WERI-Rb-1 (cell line): ENCODE data around the gene HEG1.

ENCODE experiments used
- DNase-seq: peaks from one replicate; pipeline ENCODE4 v3.0.0-alpha.2; 2020
- H3K27ac ChIP-seq: fragments of 250-450 bp; sonication (Bioruptor Pico); 2 replicates; pipeline ENCODE4 v1.5.1; 2020; ENCODE audit warnings: mild to moderate bottlenecking, moderate library complexity
- H3K27me3 ChIP-seq: fragments of 250-450 bp; sonication (Bioruptor Pico); 2 replicates; pipeline ENCODE4 v1.5.1; 2021; ENCODE audit warnings: mild to moderate bottlenecking, low read depth, moderate library complexity; ENCODE audit not compliant: insufficient read depth, severe bottlenecking
- H3K36me3 ChIP-seq: fragments of 250-450 bp; sonication (Bioruptor Pico); 2 replicates; pipeline ENCODE4 v1.5.1; 2020; ENCODE audit warnings: mild to moderate bottlenecking, moderate library complexity
- H3K4me3 ChIP-seq: 2 replicates; pipeline ENCODE4 v1.5.1; 2011; ENCODE audit warnings: low read depth, mild to moderate bottlenecking, control low read depth, low read length
- H3K9me3 ChIP-seq: fragments of 250-450 bp; sonication (Bioruptor Pico); 2 replicates; pipeline ENCODE4 v1.5.1; 2021; ENCODE audit warnings: mild to moderate bottlenecking, moderate library complexity; ENCODE audit not compliant: severe bottlenecking
- TF ChIP-seq, protein P1 (sequence below): IDR thresholded peaks from 2 replicates; pipeline ENCODE4 v1.5.1; 2011; ENCODE audit warnings: low read depth, mild to moderate bottlenecking, control low read depth, inconsistent platforms, low read length

Gene HEG1

DNA sequence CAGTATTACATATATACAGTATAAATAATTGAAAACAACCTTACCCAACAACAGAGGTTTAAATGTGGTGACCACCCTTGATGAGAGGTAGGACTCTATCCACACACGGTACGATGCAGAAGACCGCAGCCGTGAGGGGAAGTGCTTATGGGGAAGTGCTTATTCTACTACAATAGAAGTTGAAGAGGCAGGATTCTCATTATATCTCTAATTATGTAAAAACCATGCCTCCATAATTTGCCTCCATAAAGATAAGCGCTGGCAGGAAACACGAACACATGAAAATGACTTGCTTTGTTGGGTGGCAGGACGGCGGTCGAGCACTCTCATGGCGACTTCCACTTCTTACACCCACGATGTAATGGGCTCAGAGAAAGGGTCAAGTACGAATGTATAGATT lies 114.0 kb downstream of the HEG1 start:
- Histone ChIP-seq H3K4me3 (no peak overlapping the region), H3K9me3 (no peaks in the 10 kb centered on the region), H3K36me3 (no peaks in the 10 kb centered on the region), H3K27ac (no peak overlapping the region), H3K27me3 (no peaks in the 10 kb centered on the region)
- no peak for DNase-seq
- TF ChIP-seq, protein P1, sequence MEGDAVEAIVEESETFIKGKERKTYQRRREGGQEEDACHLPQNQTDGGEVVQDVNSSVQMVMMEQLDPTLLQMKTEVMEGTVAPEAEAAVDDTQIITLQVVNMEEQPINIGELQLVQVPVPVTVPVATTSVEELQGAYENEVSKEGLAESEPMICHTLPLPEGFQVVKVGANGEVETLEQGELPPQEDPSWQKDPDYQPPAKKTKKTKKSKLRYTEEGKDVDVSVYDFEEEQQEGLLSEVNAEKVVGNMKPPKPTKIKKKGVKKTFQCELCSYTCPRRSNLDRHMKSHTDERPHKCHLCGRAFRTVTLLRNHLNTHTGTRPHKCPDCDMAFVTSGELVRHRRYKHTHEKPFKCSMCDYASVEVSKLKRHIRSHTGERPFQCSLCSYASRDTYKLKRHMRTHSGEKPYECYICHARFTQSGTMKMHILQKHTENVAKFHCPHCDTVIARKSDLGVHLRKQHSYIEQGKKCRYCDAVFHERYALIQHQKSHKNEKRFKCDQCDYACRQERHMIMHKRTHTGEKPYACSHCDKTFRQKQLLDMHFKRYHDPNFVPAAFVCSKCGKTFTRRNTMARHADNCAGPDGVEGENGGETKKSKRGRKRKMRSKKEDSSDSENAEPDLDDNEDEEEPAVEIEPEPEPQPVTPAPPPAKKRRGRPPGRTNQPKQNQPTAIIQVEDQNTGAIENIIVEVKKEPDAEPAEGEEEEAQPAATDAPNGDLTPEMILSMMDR: no peak

DNA sequence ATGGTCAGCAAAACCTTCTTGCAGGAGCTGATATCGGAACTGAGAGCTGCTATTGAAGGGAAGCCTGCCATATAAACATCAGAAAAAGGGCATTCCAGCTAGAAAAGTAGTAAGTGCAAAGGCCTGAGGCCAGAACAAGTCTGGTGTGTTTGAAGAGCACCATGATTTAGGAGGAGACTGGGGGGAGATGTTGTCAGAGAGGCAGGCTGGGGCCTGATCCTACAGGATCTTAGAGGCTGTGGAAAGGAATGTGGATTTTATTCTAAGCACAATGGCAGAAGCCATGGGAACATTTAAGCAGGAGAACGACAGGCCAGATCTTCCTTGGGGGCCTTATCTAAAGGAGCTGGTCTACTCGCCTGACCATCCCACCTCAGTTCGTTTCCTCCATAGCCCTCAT lies 116.1 kb downstream of the HEG1 start:
- H3K27me3 ChIP-seq: no peaks in the 10 kb centered on the region
- no peak for DNase-seq
- TF ChIP-seq, protein P1: no peak
- no peak overlapping the region for H3K4me3 ChIP-seq
- H3K27ac ChIP-seq: no peak overlapping the region
- H3K36me3 ChIP-seq: no peaks in the 10 kb centered on the region
- no peaks in the 10 kb centered on the region for H3K9me3 ChIP-seq

DNA sequence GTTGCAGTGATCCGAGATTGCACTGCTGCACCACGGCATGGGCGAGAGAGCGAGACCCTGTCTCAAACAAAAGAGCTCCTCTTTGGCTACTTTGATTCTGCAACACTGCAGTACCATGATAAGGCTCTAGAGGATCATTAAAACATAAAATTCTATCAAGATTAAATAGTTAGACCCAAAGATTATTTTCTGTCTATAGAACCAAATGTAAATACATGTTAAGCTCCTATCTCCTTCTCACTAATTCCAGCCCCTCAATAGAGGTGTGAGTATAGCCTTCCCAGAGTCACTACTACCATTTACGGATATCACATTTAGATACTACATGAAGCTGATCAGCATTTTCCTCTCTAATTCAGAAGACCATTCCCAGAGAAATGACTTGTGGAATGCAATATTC lies 116.9 kb downstream of the HEG1 start:
- H3K36me3 ChIP-seq: no peaks in the 10 kb centered on the region
- DNase-seq: no peak
- no peaks in the 10 kb centered on the region for H3K27me3 ChIP-seq
- no peaks in the 10 kb centered on the region for H3K9me3 ChIP-seq
- H3K27ac ChIP-seq: no peak overlapping the region
- no peak overlapping the region for H3K4me3 ChIP-seq
- TF ChIP-seq, protein P1: no peak

DNA sequence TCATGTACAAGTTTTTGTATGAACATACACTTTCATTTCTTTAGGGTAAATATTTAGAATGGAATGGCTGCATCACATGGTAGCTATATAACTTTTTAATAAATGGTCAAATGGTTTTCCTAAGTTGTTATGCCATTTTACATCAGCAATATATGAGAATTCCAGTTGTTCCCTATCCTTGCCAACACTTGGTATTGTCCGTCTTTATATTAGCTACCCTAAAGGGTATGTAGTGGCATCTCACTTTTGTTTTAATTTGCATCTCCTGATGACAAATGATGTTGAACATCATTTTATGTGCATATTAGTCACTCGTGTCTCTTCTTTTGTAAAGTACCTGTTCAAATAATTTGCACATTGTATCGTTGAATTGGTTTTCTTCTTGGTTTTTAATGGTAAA lies 118.7 kb downstream of the HEG1 start:
- no peak overlapping the region for H3K4me3 ChIP-seq
- no peak for DNase-seq
- no peaks in the 10 kb centered on the region for H3K36me3 ChIP-seq
- H3K27me3 ChIP-seq: no peaks in the 10 kb centered on the region
- H3K9me3 ChIP-seq: no peaks in the 10 kb centered on the region
- H3K27ac ChIP-seq: no peak overlapping the region
- TF ChIP-seq, protein P1: no peak

DNA sequence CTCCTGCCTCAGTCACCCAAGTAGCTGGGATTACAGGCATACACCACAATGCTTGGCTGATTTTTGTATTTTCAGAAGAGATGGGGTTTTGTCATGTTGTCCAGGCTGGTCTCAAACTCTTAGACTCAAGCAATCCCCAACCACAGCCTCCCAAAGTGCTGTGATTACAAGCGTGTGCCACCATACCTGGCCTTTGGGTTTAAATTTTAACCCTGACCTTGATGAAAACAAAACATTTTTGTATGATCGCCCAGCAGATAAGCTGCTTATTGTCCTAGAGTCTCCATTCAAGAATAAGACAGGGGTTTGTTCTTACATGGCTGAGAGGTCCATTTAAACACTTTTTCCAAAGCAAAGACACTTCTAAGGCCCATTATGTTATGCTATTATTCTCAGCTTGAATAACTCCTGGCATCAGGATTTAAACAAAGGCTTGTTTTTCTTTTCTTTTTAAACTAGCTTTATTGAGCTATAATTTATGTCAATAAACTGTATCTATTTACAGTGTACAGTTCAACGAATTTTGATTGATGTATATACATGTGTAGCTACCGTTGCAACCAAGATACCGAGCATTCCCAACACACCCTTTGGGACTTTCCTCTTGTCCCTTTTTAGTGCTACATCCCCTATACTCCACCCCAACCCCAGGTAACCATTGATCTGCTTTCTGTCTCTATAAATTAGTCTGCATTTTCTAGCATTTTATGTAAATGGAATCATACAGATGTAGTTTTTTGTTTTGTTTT lies 119.8 kb downstream of the HEG1 start:
- Histone ChIP-seq H3K27ac (no peak overlapping the region), H3K9me3 (no peaks in the 10 kb centered on the region), H3K36me3 (no peaks in the 10 kb centered on the region), H3K27me3 (no peaks in the 10 kb centered on the region), H3K4me3 (no peak overlapping the region)
- DNase-seq: no peak
- TF ChIP-seq, protein P1: no peak

DNA sequence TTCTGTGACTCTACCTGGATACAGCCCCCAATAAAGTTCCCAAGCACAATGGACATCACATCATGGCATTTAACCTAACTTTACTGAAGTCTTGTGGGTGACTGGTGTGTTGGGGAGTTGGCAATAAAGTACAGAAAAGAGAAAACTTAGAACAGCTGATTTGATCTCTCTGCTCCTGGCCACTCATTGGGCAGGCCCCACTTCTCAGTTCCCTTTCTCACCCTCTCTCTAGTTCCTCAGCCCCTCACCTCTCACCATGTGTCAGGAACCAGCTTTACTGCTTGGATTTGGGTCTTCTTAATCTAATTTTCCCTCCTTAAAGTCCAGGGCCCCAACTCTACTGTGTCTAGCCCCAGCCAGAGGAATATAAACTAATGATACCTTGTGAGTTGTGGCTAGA lies 120.5 kb downstream of the HEG1 start:
- TF ChIP-seq, protein P1: no peak
- H3K27ac ChIP-seq: no peak overlapping the region
- no peak overlapping the region for H3K4me3 ChIP-seq
- H3K9me3 ChIP-seq: no peaks in the 10 kb centered on the region
- no peaks in the 10 kb centered on the region for H3K27me3 ChIP-seq
- H3K36me3 ChIP-seq: no peaks in the 10 kb centered on the region
- no peak for DNase-seq
